ENCODE results near the gene BACH1. TPM values are rescaled to one million over a fixed set of nuclear protein-coding genes. Genes with fewer than 3 reads are reported as not detected.
A peak's percentile ranks its signal among the peaks of the same experiment; 100 is the strongest.
"Not testable (repeated sequence)": the region's sequence is repeated elsewhere in the genome, so short reads cannot be mapped to it uniquely, and the experiment has no call there.

The BACH1 gene
- total RNA-seq, result 12.7 TPM

DNA sequence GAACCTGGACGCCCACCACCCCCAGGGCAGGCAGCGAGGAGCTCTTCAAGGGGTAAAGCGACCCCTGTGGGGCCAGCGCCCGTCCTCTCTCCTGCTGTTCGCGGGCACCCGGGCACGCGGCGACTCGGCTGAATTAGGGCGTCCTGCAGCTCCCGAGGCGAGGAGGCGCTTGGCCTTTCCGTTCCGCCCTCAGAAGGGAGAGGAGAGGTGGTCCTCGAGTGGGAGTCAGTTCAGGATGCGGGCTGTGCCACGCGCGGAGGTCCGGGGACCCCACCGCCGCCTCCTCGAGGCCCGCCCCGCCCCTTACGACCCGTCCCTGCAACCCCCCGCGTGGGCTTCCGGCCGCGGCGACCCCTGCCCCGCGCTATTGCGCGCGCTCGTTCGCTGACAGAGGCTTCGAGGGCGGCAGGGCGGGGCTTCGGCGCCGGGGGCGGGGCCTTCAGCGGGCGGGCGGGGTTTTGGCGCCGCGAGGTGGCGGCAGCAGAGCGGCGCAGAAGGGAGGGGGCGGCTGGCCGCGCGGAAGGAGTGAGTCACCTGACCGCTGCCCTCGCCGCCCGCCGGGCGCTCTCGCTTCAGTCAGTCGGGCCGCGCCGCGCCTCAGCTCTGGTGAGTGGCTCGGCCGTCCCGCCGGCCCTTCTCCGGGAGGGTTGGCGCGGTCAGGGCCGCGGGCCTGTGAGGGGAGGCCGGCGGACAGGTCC is at the start of gene BACH1:
BACH1 (plus strand) TSS at position 575 of the 698 bp plus-strand sequence. CDS start 22,359 bp downstream, outside the sequence.
- Histone ChIP-seq H3K27me3 (no peaks in the 10 kb centered on the region), H3K27ac (peak within 1 kb of the TSS; percentile 88 to 96), H3K9me3 (no peaks in the 10 kb centered on the region), H3K36me3 (no peaks in the 10 kb centered on the region), H3K4me1 (peaks cover 3 to 22% of the 10 kb centered on the region in 2 donors), H3K4me3 (peak within 1 kb of the TSS; percentile 91 to 97)
- DNase-seq (ENCODE audit: low spot score in 2 of 2), result peak; percentile 46 to 92
- peak; percentile 14 to 46 (median 20) for TF ChIP-seq CTCF (IDR thresholded peaks at IDR 0.05)
- intact Hi-C loops (cut with DNase I), result loop anchor here (2.0 to 10.0 kb wide), 5 partner anchors 44 to 294 kb away; no protein-coding TSS in a partner anchor

- H3K27me3 ChIP-seq; H3K27ac ChIP-seq; H3K4me3 ChIP-seq; H3K36me3 ChIP-seq; H3K4me1 ChIP-seq; intact Hi-C loops (cut with DNase I); DNase-seq (ENCODE audit: low spot score in 2 of 2): not testable (repeated sequence)
- H3K9me3 ChIP-seq, result peaks cover 2 to 10% of the 10 kb centered on the region in 2 donors
These were observed 49.4 kb upstream of the BACH1 start for GRCh38 chr21:29249289-29249688.

GRCh38 chr21:29250636-29251035 is 48.1 kb upstream of the BACH1 start:
- H3K4me3 ChIP-seq, result no peak overlapping the region
- H3K9me3 ChIP-seq, result peaks cover 2 to 15% of the 10 kb centered on the region in 2 donors
- no peaks in the 10 kb centered on the region for H3K36me3 ChIP-seq
- intact Hi-C loops (cut with DNase I), result no loop called here
- TF ChIP-seq CTCF (IDR thresholded peaks at IDR 0.05), result no peak
- H3K27ac ChIP-seq, result no peak overlapping the region
- no peaks in the 10 kb centered on the region for H3K4me1 ChIP-seq
- no peak for DNase-seq (ENCODE audit: low spot score in 2 of 2)
- no peaks in the 10 kb centered on the region for H3K27me3 ChIP-seq

GRCh38 chr21:29253861-29254260 is 44.9 kb upstream of the BACH1 start:
- H3K4me1 ChIP-seq; DNase-seq (ENCODE audit: low spot score in 2 of 2); H3K36me3 ChIP-seq; intact Hi-C loops (cut with DNase I); H3K27me3 ChIP-seq; H3K27ac ChIP-seq; H3K4me3 ChIP-seq: not testable (repeated sequence)
- peaks cover 2 to 15% of the 10 kb centered on the region in 2 donors for H3K9me3 ChIP-seq

GRCh38 chr21:29254550-29254949 is 44.2 kb upstream of the BACH1 start:
- DNase-seq (ENCODE audit: low spot score in 2 of 2), result no peak
- Histone ChIP-seq H3K4me3 (no peak overlapping the region), H3K36me3 (no peaks in the 10 kb centered on the region), H3K27me3 (no peaks in the 10 kb centered on the region), H3K4me1 (peaks cover 0 to 5% of the 10 kb centered on the region in 2 donors), H3K27ac (no peak overlapping the region), H3K9me3 (peaks cover 2 to 15% of the 10 kb centered on the region in 2 donors)
- TF ChIP-seq CTCF (IDR thresholded peaks at IDR 0.05), result no peak
- intact Hi-C loops (cut with DNase I), result no loop called here

DNA sequence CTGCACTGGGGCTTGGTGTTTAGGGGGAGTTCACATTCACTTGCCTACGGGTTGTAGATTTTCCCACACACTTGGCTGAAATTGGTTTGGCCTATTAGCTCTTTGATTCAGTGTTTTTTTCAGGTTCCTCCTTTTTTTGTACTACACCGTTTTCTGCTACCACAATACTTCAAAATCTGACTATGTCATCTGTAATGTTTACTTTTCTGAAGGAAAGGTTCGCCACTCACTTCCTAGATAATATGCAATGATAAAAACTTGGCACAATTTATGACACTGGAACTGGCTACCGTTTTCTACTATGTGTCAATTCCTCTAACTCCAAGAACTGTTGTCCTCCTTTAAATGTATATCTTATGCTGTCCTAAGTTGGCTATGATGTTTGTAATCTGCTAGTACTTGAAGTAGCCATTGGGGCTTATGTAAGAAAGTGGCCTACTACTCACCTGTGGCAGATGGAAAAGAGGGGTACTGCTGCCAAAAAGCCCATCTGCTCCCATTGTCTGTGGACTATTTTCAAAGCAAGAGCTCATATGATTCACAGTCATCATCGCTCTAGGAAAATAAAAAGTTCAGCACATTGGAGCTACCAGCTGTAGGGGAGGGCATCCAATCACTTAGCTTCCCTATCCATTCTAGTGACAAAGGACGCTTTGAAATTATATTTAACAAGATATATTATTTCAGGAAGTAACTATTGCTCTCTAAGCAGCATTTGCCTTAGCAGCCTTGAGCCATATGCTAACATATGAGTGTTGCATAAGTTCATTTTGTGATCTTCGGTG is 42.4 kb upstream of the BACH1 start:
- TF ChIP-seq CTCF (IDR thresholded peaks at IDR 0.05), result no peak
- Histone ChIP-seq H3K27me3 (no peaks in the 10 kb centered on the region), H3K36me3 (no peaks in the 10 kb centered on the region), H3K9me3 (peaks cover 2 to 15% of the 10 kb centered on the region in 2 donors), H3K4me3 (no peak overlapping the region), H3K27ac (no peak overlapping the region), H3K4me1 (peaks cover 0 to 5% of the 10 kb centered on the region in 2 donors)
- no peak for DNase-seq (ENCODE audit: low spot score in 2 of 2)
- intact Hi-C loops (cut with DNase I), result no loop called here
